WERI-Rb-1 (cell line): ENCODE results near the gene COX8A.

Experiments
- DNase-seq: peaks from one replicate; pipeline ENCODE4 v3.0.0-alpha.2; 2020
- H3K27ac ChIP-seq: fragments of 250-450 bp; sonication (Bioruptor Pico); 2 replicates; pipeline ENCODE4 v1.5.1; 2020; ENCODE audit warnings: mild to moderate bottlenecking, moderate library complexity
- H3K27me3 ChIP-seq: fragments of 250-450 bp; sonication (Bioruptor Pico); 2 replicates; pipeline ENCODE4 v1.5.1; 2021; ENCODE audit warnings: mild to moderate bottlenecking, low read depth, moderate library complexity; ENCODE audit not compliant: insufficient read depth, severe bottlenecking
- H3K36me3 ChIP-seq: fragments of 250-450 bp; sonication (Bioruptor Pico); 2 replicates; pipeline ENCODE4 v1.5.1; 2020; ENCODE audit warnings: mild to moderate bottlenecking, moderate library complexity
- H3K4me3 ChIP-seq: 2 replicates; pipeline ENCODE4 v1.5.1; 2011; ENCODE audit warnings: low read depth, mild to moderate bottlenecking, control low read depth, low read length
- H3K9me3 ChIP-seq: fragments of 250-450 bp; sonication (Bioruptor Pico); 2 replicates; pipeline ENCODE4 v1.5.1; 2021; ENCODE audit warnings: mild to moderate bottlenecking, moderate library complexity; ENCODE audit not compliant: severe bottlenecking
- CTCF ChIP-seq: IDR thresholded peaks from 2 replicates; pipeline ENCODE4 v1.5.1; 2011; ENCODE audit warnings: low read depth, mild to moderate bottlenecking, control low read depth, inconsistent platforms, low read length

Gene COX8A

DNA sequence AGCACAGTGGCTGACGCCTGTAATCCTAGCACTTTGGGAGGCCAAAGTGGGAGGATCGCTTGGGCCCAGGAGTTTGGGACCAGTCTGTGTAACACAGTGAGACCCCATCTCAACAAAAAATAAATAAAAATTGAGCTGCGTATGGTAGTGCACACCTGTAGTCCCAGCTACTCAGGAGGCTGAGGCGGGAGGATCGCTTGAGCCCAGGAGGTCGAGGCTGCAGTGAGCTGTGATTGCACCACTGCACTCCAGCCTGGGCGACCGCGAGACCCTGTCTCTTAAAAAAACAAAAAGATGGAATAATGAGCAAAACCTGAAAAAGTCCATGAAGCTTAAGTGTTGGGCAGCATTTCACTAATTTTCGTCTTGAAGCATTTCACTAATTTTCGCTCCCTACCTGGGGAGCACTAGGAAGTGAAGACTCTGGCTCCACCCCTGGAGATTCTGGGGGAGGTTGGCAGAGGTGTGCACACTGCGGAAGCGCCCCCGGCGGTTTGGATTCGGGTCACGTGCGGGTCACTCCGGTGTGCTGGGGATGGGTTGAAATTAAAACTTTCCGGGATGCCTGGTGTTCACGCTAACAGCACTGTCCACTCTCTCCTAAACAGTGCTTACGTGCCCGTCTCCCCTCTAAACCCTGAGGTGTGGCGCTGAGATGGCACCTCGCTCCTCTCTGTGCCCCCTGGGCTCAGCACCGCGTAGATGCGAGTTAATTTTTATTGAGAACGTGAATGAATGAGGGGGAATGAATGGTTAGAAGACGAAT, 36.5 kb upstream of the COX8A start:
- peak overlapping the region; percentile 65 for H3K27ac ChIP-seq

GRCh38 chr11:63938479-63939396, 35.7 kb upstream of the COX8A start, which contains the start of gene NAA40:
Gene NAA40 (plus strand): TSS chr11:63939002. CDS start chr11:63939097, 95 bp downstream.
- H3K9me3 ChIP-seq = peaks cover 2% of the 10 kb centered on the region
- peak within 1 kb of the TSS; percentile 95 for H3K27ac ChIP-seq
- peak within 1 kb of the TSS; percentile 76 for H3K4me3 ChIP-seq
- H3K36me3 ChIP-seq = peaks cover 19% of the 10 kb centered on the region
- peak; percentile 97 for DNase-seq
- no peaks in the 10 kb centered on the region for H3K27me3 ChIP-seq
- TF ChIP-seq CTCF = no peak

More for the DNA sequence above, 36.5 kb upstream of the COX8A start:
- no peak for DNase-seq
- no peaks in the 10 kb centered on the region for H3K27me3 ChIP-seq
- 0 out of 2 replicates have a peak, but pooled peaks have one; percentile 15 for TF ChIP-seq CTCF
- H3K9me3 ChIP-seq = peaks cover 2% of the 10 kb centered on the region
- H3K36me3 ChIP-seq = peaks cover 19% of the 10 kb centered on the region
- peak overlapping the region; percentile 76 for H3K4me3 ChIP-seq

DNA sequence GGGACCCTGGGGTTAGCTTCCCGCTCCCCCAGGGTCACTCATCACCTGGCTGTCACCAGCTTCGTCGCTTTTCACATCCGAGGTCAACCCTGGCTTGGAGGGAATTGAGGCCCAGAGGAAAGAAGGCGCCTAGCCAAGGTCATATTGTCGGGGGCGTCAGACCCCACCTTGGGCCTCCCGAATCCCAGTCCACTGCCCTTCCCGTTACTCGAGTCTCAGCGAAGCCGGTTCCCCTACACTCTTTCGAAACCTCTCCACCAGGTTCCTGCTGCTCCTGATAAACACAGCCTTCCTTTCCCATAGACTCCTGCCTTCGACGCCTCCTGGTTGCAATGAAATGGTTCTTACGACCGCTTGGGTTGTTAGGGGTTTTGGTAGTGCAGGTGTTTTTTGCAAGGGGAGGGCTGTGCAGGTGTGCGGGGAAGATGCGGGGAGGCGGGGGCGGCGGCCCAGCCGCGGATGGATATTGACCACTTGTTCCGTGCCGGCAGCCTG, 35.0 kb upstream of the COX8A start:
- no peak for DNase-seq
- Histone ChIP-seq H3K27me3 (no peaks in the 10 kb centered on the region), H3K36me3 (peaks cover 19% of the 10 kb centered on the region), H3K4me3 (peak overlapping the region; percentile 51), H3K9me3 (no peaks in the 10 kb centered on the region), H3K27ac (peak overlapping the region; percentile 95)
- TF ChIP-seq CTCF = no peak

- no peaks in the 10 kb centered on the region for H3K27me3 ChIP-seq
- no peaks in the 10 kb centered on the region for H3K9me3 ChIP-seq
- no peak for DNase-seq
- H3K36me3 ChIP-seq = peaks cover 21% of the 10 kb centered on the region
- no peak overlapping the region for H3K4me3 ChIP-seq
- no peak overlapping the region for H3K27ac ChIP-seq
- TF ChIP-seq CTCF = no peak
Observed at GRCh38 chr11:63940786-63941185, 33.6 kb upstream of the COX8A start.

DNA sequence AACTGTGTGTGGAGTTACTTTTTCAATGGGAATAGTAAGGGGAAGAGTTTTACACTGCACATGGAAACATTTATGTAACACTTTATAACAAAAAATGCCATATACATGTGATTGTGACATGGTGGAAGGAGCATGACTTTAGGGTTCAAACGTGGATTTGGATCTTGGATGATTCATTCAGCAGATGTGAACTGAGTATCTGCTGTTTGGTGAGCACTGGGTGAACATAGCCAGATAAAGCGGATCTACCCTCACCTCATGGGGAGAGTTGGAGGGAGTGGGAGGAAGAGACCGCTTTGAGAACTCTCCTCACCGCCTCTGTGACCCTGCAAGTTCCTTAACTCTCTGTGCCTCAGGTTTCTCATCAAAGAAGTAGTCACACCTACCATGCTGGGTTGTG, 32.5 kb upstream of the COX8A start:
- H3K27me3 ChIP-seq = no peaks in the 10 kb centered on the region
- no peak for DNase-seq
- no peak overlapping the region for H3K27ac ChIP-seq
- no peak for TF ChIP-seq CTCF
- peaks cover 32% of the 10 kb centered on the region for H3K36me3 ChIP-seq
- H3K9me3 ChIP-seq = no peaks in the 10 kb centered on the region
- no peak overlapping the region for H3K4me3 ChIP-seq
